NT2/D1 (cell line): ENCODE results near the gene TNS3.

Experiments
- SUZ12 ChIP-seq: IDR thresholded peaks from 2 replicates; pipeline ENCODE4 v1.6.1; 2011; ENCODE audit not compliant: insufficient read length, insufficient read depth; ENCODE audit errors: extremely low read depth
- YY1 ChIP-seq: IDR thresholded peaks from 2 replicates; pipeline ENCODE4 v1.6.1; 2011; ENCODE audit not compliant: insufficient read length, insufficient read depth
- ZNF274 ChIP-seq: IDR thresholded peaks from 2 replicates; pipeline ENCODE4 v1.6.1; 2011; ENCODE audit warnings: mild to moderate bottlenecking, low read depth, low read length

DNA sequence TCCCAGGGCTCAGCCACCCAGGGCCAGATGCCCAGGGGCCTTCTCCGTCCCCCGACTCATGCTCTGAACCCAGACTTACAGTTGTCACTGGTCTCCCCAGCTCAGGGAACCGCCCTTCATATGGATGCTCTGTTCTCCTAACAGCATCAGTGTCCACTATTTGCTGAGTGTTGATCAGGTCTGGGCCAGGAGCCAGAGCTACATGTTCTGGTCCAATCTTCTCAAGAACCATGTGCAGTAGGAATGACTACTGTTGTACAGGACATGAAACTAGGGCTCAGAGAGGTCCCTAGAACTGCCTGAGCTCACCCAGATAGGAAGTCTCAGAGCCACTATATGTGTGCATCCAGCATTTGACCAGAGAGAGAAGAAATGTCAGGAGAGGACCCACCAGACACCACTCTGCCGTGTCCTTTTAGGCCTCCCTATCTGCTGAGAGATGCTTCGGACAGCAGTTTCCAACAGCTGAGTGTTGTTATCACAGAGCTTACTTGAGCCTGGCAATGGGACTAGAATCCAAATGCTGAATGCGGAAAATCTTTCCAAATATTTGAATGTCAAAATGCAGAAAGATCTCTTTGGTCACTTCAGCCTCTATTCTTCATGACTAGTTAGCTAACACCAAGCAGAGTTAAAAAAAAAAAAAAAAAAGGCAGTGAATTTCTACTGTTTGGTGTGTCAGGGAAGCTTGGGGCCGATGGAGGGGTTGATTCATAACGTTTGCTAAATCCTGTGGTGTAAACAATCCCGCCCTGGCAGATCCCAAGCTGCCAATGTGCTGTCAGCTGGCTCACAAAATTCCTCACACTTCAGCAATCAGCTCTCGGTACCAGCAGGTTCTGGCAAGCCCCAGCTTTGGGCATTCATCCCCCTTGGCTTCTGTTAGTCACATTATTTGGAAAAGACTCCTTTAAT, 246.1 kb downstream of the TNS3 start:
- TF ChIP-seq ZNF274: no peak
- no peak for TF ChIP-seq YY1
- TF ChIP-seq SUZ12: no peak
